Heart left ventricle (tissue), 13 donors: Measurements from ENCODE around the gene VWA8.

Source experiments
- POLR2A ChIP-seq, 2 donors: fragments of 450-650 bp; IDR thresholded peaks; one replicate each; pipeline ENCODE4 v1.6.1; 2017; ENCODE audit warnings: antibody characterized with exemption in 2 of 2, mild to moderate bottlenecking in 2 of 2, moderate library complexity in 2 of 2
- TF ChIP-seq, protein P1 (sequence below), 12 donors: fragments of 200-600 bp; sonication (generic) in 4 of 12; IDR thresholded peaks; one replicate each; pipeline versions ENCODE4 v1.5.0 to v1.8.0; 2018 to 2022; ENCODE audit warnings: antibody characterized with exemption in 12 of 12, mild to moderate bottlenecking in 5 of 12
- donor health status: ischemic (EF 13 %, LVEDD 7.1; RV severe dilation, severe dysfunction).
- donor health status: DM: no; HTN: yes; CAD: no.
- donor health status: DM: no; HTN: no; CAD: no.
- donor health status: ischemic (EF 25% LVEDD 6.9; RV normal size, moderate dysfunction).
- donor health status: ischemic (EF 25% LVEDD 5.7; RV mildly dilated, moderate dysfunction).
- donor health status: ischemic (EF 35%, LVEDD 5.7; RV mildly dilated, moderate dysfunction).
- donor health status: nonischemic (EF 11% LVEDD 7.7; RV severe dilation, severe dysfunction).
- donor health status: DM: yes; HTN: yes; CAD: no.
- donor health status: PGD.
- donor health status: ischemic (EF 29% LVEDD 5.4; RV normal size, mild dysfunction).
- donor health status: nonischemic (EF 23%, LVEDD 6.1; RV moderate dilation, normal function).

DNA sequence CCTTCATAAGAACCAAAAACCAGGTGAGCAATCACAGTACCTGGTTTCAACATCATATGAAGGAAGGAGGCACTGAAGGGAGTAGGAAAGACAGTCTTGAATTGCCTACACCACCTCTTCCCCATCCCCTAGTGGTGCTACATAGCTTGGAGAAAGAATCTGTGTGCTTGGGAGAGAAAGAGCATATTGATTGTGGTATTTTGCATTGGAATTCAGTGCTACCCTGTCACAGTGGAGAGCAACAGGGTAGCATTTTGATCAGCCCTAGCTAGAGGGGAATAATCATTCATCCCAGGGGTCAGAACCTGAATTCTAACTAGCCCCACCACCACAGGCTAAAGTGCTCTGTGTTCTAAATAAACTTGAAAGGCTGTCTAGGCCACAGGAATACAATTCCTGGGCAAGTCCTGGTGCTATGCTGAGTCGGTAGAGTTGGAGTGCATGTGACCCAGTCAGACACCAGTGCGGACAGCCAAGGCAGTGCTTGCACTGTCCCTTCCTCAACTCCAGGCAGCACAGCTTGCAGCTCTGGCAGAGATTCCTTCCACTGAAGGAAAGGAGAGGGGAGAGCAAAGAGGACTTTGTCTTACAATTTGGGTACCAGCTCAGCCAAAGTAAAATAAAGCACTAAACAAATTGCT, 158.7 kb downstream of the VWA8 start:
- TF ChIP-seq, protein P1, sequence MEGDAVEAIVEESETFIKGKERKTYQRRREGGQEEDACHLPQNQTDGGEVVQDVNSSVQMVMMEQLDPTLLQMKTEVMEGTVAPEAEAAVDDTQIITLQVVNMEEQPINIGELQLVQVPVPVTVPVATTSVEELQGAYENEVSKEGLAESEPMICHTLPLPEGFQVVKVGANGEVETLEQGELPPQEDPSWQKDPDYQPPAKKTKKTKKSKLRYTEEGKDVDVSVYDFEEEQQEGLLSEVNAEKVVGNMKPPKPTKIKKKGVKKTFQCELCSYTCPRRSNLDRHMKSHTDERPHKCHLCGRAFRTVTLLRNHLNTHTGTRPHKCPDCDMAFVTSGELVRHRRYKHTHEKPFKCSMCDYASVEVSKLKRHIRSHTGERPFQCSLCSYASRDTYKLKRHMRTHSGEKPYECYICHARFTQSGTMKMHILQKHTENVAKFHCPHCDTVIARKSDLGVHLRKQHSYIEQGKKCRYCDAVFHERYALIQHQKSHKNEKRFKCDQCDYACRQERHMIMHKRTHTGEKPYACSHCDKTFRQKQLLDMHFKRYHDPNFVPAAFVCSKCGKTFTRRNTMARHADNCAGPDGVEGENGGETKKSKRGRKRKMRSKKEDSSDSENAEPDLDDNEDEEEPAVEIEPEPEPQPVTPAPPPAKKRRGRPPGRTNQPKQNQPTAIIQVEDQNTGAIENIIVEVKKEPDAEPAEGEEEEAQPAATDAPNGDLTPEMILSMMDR (IDR thresholded peaks at IDR 0.05) = no peak
- no peak for TF ChIP-seq POLR2A (IDR thresholded peaks at IDR 0.05)
